ENCODE data around the gene CNTNAP5.
"Not testable (repeated sequence)": the region's sequence is repeated elsewhere in the genome, so short reads cannot be mapped to it uniquely, and the experiment has no call there.

Gene CNTNAP5

GRCh38 chr2:124320051-124320688 lies 295.1 kb downstream of the CNTNAP5 start:
- no peak for DNase-seq (ENCODE audit: low read depth in 2 of 2)

- DNase-seq (ENCODE audit: low read depth in 2 of 2) = no peak
Observed at GRCh38 chr2:124323321-124323720, 298.2 kb downstream of the CNTNAP5 start.

GRCh38 chr2:124325667-124326440 lies 300.8 kb downstream of the CNTNAP5 start:
- no peak for DNase-seq (ENCODE audit: low read depth in 2 of 2)

- DNase-seq (ENCODE audit: low read depth in 2 of 2) = no peak
Observed at GRCh38 chr2:124327303-124327702, 302.2 kb downstream of the CNTNAP5 start.

- DNase-seq (ENCODE audit: low read depth in 2 of 2) = no peak
Observed at GRCh38 chr2:124328397-124328796, 303.3 kb downstream of the CNTNAP5 start.

GRCh38 chr2:124333784-124334183 lies 308.7 kb downstream of the CNTNAP5 start:
- DNase-seq (ENCODE audit: low read depth in 2 of 2) = no peak

- no peak for DNase-seq (ENCODE audit: low read depth in 2 of 2)
Observed at GRCh38 chr2:124335058-124335457, 310.0 kb downstream of the CNTNAP5 start.

GRCh38 chr2:124339709-124340108 lies 314.6 kb downstream of the CNTNAP5 start:
- DNase-seq (ENCODE audit: low read depth in 2 of 2) = no peak

GRCh38 chr2:124343827-124344498 lies 318.9 kb downstream of the CNTNAP5 start:
- DNase-seq (ENCODE audit: low read depth in 2 of 2) = no peak

- DNase-seq (ENCODE audit: low read depth in 2 of 2) = no peak
Observed at GRCh38 chr2:124347209-124347608, 322.1 kb downstream of the CNTNAP5 start.

- no peak for DNase-seq (ENCODE audit: low read depth in 2 of 2)
Observed at GRCh38 chr2:124353656-124354055, 328.6 kb downstream of the CNTNAP5 start.

GRCh38 chr2:124354466-124354865 lies 329.4 kb downstream of the CNTNAP5 start:
- no peak for DNase-seq (ENCODE audit: low read depth in 2 of 2)

GRCh38 chr2:124361966-124362365 lies 336.9 kb downstream of the CNTNAP5 start:
- not testable (repeated sequence) for DNase-seq (ENCODE audit: low read depth in 2 of 2)

GRCh38 chr2:124369181-124369580 lies 344.1 kb downstream of the CNTNAP5 start:
- DNase-seq (ENCODE audit: low read depth in 2 of 2) = no peak

GRCh38 chr2:124380221-124380749 lies 355.2 kb downstream of the CNTNAP5 start:
- DNase-seq (ENCODE audit: low read depth in 2 of 2) = no peak

GRCh38 chr2:124382067-124382618 lies 357.1 kb downstream of the CNTNAP5 start:
- no peak for DNase-seq (ENCODE audit: low read depth in 2 of 2)

GRCh38 chr2:124395961-124396360 lies 370.9 kb downstream of the CNTNAP5 start:
- no peak for DNase-seq (ENCODE audit: low read depth in 2 of 2)

GRCh38 chr2:124402274-124402673 lies 377.2 kb downstream of the CNTNAP5 start:
- DNase-seq (ENCODE audit: low read depth in 2 of 2) = no peak

- DNase-seq (ENCODE audit: low read depth in 2 of 2) = not testable (repeated sequence)
Observed at GRCh38 chr2:124407836-124408534, 382.9 kb downstream of the CNTNAP5 start.

- no peak for DNase-seq (ENCODE audit: low read depth in 2 of 2)
Observed at GRCh38 chr2:124424074-124424473, 399.0 kb downstream of the CNTNAP5 start.

GRCh38 chr2:124426122-124426521 lies 401.0 kb downstream of the CNTNAP5 start:
- no peak for DNase-seq (ENCODE audit: low read depth in 2 of 2)

- no peak for DNase-seq (ENCODE audit: low read depth in 2 of 2)
Observed at GRCh38 chr2:124426625-124427024, 401.5 kb downstream of the CNTNAP5 start.

Data from stimulated activated CD4-positive, alpha-beta T cell treated with anti-CD3 and anti-CD28 coated beads, Interleukin-12 subunit alpha, Interleukin-12 subunit beta, amount 100 ng/mL, for 24 hours (primary cell).